Mesothelial cell of epicardium (in vitro differentiated cells): Measurements from ENCODE around the gene PLEKHH2. TPM values are rescaled to one million over a fixed set of nuclear protein-coding genes. Genes with fewer than 3 reads are reported as not detected.

Source experiments
- DNase-seq, 2 experiments: peaks; one replicate each; pipeline ENCODE4 v3.0.0; 2021; ENCODE audit warnings: low spot score in 2 of 2; ENCODE audit not compliant: unreplicated experiment in 2 of 2
- H3K27ac Mint-ChIP-seq: 2 replicates; pipeline ENCODE4 v1.8.0; 2021; ENCODE audit warnings: mixed read lengths
- H3K27me3 Mint-ChIP-seq: 2 replicates; pipeline ENCODE4 v1.8.0; 2021; ENCODE audit warnings: low read depth, mixed read lengths
- H3K36me3 Mint-ChIP-seq: 2 replicates; pipeline ENCODE4 v1.8.0; 2021; ENCODE audit warnings: mixed read lengths
- H3K4me1 Mint-ChIP-seq: 2 replicates; pipeline ENCODE4 v1.8.0; 2021; ENCODE audit warnings: mixed read lengths
- H3K4me3 Mint-ChIP-seq: 2 replicates; pipeline ENCODE4 v1.8.0; 2021; ENCODE audit warnings: mild to moderate bottlenecking, moderate library complexity, mixed read lengths
- H3K9me3 Mint-ChIP-seq: 2 replicates; pipeline ENCODE4 v1.8.0; 2021; ENCODE audit warnings: mixed read lengths
- total RNA-seq: library from RNA; stranded (reverse); gene quantifications from 3 replicates; pipeline ENCODE4 v1.2.1, GENCODE V29; 2021
- TF ChIP-seq, protein P1 (sequence below): fragments of 200-600 bp; sonication (generic); IDR thresholded peaks from one replicate; pipeline ENCODE4 v1.5.0; 2021; ENCODE audit warnings: antibody characterized with exemption; ENCODE audit not compliant: unreplicated experiment

The PLEKHH2 gene
- total RNA-seq, 1 donor from 2014 or later, result 12.0 TPM

DNA sequence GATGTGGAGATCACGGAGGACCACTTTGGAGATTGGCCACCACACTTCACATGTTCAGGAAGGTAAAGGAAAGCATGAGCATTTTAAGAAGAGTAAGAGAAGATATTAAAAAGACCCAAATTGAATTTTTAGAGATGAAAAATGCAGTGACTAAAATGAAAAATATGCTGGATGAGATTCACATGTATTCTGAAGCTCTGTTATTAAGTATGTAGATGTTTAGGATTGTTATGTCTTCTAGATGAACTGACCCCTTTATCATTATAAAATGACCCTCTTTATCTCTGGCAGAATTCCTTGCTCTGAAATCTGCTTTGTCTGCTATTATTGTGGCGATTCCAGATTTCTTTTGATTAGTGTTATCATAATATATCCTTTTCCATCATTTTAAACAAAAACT is 100.8 kb downstream of the PLEKHH2 start:
- Mint-ChIP-seq H3K27ac (no peak overlapping the region), H3K27me3 (no peaks in the 10 kb centered on the region), H3K36me3 (no peaks in the 10 kb centered on the region), H3K4me3 (no peak overlapping the region), H3K9me3 (no peaks in the 10 kb centered on the region), H3K4me1 (peaks cover 4% of the 10 kb centered on the region)
- DNase-seq, result no peak
- TF ChIP-seq, protein P1, sequence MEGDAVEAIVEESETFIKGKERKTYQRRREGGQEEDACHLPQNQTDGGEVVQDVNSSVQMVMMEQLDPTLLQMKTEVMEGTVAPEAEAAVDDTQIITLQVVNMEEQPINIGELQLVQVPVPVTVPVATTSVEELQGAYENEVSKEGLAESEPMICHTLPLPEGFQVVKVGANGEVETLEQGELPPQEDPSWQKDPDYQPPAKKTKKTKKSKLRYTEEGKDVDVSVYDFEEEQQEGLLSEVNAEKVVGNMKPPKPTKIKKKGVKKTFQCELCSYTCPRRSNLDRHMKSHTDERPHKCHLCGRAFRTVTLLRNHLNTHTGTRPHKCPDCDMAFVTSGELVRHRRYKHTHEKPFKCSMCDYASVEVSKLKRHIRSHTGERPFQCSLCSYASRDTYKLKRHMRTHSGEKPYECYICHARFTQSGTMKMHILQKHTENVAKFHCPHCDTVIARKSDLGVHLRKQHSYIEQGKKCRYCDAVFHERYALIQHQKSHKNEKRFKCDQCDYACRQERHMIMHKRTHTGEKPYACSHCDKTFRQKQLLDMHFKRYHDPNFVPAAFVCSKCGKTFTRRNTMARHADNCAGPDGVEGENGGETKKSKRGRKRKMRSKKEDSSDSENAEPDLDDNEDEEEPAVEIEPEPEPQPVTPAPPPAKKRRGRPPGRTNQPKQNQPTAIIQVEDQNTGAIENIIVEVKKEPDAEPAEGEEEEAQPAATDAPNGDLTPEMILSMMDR, result no peak

DNA sequence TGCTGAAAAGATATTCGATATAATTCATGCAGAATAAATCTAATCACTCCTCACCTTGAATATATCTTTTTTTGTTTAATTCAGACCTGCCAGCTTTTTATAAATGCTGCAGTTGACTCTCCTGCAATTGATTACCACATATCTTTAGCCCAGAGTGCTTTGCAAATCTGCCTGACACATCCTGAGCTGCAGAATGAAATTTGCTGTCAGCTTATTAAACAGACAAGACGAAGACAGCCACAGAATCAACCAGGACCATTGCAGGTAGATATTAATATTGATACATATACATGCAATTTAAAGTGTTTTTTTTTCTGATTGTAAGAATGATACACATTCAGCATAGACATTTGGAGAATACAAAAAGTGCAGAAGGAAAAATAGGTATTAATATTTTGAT is 101.2 kb downstream of the PLEKHH2 start:
- TF ChIP-seq, protein P1, result no peak
- H3K27me3 Mint-ChIP-seq, result no peaks in the 10 kb centered on the region
- H3K4me1 Mint-ChIP-seq, result peaks cover 4% of the 10 kb centered on the region
- no peak for DNase-seq
- H3K9me3 Mint-ChIP-seq, result no peaks in the 10 kb centered on the region
- no peak overlapping the region for H3K27ac Mint-ChIP-seq
- no peaks in the 10 kb centered on the region for H3K36me3 Mint-ChIP-seq
- no peak overlapping the region for H3K4me3 Mint-ChIP-seq

DNA sequence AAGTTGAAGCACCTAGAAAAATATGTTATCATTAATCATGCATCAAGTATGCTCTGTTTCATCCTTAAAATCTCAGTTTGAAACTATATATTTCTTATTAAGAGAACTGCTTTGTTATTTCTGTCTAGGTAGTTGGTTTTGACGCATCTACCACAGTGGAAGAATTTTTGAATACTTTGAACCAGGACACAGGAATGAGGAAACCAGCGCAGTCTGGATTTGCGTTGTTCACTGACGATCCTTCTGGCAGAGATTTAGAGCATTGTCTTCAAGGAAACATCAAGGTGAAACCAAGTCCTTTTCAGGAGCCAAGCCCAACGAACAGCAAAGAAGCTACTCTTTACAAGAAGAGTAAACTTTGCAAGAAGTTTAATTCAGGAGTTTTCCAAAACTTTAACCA is 106.6 kb downstream of the PLEKHH2 start:
- no peaks in the 10 kb centered on the region for H3K27me3 Mint-ChIP-seq
- no peaks in the 10 kb centered on the region for H3K9me3 Mint-ChIP-seq
- no peak overlapping the region for H3K4me3 Mint-ChIP-seq
- no peak for DNase-seq
- H3K27ac Mint-ChIP-seq, result peak overlapping the region; percentile 14
- no peaks in the 10 kb centered on the region for H3K36me3 Mint-ChIP-seq
- TF ChIP-seq, protein P1, result no peak
- H3K4me1 Mint-ChIP-seq, result peaks cover 14% of the 10 kb centered on the region

DNA sequence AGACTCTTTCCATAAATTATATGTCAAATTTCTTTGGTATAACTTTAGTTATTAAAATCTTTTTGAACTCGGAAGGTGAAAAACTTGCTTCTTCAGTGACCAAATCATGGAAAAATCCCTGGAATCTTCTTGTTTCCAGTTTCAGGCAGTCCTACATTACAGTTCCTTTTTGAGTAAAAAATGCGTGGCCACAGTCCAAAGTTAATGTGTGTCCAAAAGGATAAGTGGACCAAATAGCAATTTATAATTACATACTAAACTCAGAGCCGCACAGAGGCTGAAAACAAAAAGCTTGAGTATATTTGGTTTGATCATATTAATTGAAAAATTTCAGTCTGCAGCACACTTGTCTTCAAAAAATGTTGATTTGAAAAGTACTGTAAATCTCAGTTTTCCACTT is 108.4 kb downstream of the PLEKHH2 start:
- H3K27me3 Mint-ChIP-seq, result no peaks in the 10 kb centered on the region
- H3K4me3 Mint-ChIP-seq, result no peak overlapping the region
- H3K36me3 Mint-ChIP-seq, result no peaks in the 10 kb centered on the region
- peaks cover 14% of the 10 kb centered on the region for H3K4me1 Mint-ChIP-seq
- no peaks in the 10 kb centered on the region for H3K9me3 Mint-ChIP-seq
- no peak for DNase-seq
- TF ChIP-seq, protein P1, result no peak
- H3K27ac Mint-ChIP-seq, result peak overlapping the region; percentile 89

DNA sequence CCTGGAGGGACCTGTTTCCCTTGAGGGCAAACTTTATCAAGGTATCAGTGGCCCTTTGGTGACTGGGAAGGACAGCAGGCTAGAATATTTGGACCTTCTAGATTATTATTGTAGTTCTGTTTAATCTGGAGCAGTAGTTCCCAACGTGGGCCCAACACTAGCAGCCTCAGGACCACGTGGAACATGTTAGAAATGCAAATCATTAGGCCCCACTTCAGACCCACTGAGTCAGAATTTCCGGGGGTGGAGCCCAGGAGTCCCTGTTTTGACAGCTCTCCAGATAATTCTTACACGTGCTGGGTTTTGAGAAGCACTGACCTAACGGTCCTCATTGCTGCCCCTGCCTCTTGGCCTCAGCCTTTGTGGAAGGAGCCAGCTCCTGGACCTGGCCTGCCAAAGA is 111.3 kb downstream of the PLEKHH2 start:
- no peak overlapping the region for H3K4me3 Mint-ChIP-seq
- no peaks in the 10 kb centered on the region for H3K27me3 Mint-ChIP-seq
- H3K27ac Mint-ChIP-seq, result no peak overlapping the region
- DNase-seq, result no peak
- H3K4me1 Mint-ChIP-seq, result peaks cover 16% of the 10 kb centered on the region
- H3K9me3 Mint-ChIP-seq, result no peaks in the 10 kb centered on the region
- TF ChIP-seq, protein P1, result no peak
- H3K36me3 Mint-ChIP-seq, result no peaks in the 10 kb centered on the region

DNA sequence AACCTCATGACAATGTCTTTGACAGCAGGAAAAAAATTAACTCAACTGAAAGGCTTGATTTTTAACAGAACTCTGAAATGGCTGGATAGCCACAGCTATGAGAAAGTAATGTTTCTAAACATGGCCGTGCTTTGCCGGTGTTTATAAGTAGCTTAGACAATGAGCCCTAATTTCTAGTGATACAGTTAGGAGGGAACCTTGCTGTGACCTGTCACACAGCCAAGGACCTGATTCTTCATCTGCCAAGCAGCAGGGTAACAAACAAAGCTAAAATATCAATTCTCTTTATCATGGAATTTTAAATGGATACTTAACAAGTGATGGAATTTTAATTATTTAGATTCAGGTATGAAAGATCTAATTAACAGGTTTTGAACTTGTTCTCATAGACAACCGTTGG is 112.5 kb downstream of the PLEKHH2 start:
- Mint-ChIP-seq H3K27me3 (no peaks in the 10 kb centered on the region), H3K4me1 (peaks cover 9% of the 10 kb centered on the region), H3K36me3 (no peaks in the 10 kb centered on the region), H3K27ac (no peak overlapping the region), H3K9me3 (no peaks in the 10 kb centered on the region), H3K4me3 (no peak overlapping the region)
- TF ChIP-seq, protein P1, result no peak
- no peak for DNase-seq
